Superior temporal gyrus (tissue), 1 donor: ENCODE results near the gene CEP350.
"Not testable (repeated sequence)": the region's sequence is repeated elsewhere in the genome, so short reads cannot be mapped to it uniquely, and the experiment has no call there.

ENCODE experiments used
- DNase-seq: peaks from one replicate; pipeline ENCODE4 v3.0.0-alpha.2; 2016; ENCODE audit errors: extremely low spot score

The CEP350 gene

DNA sequence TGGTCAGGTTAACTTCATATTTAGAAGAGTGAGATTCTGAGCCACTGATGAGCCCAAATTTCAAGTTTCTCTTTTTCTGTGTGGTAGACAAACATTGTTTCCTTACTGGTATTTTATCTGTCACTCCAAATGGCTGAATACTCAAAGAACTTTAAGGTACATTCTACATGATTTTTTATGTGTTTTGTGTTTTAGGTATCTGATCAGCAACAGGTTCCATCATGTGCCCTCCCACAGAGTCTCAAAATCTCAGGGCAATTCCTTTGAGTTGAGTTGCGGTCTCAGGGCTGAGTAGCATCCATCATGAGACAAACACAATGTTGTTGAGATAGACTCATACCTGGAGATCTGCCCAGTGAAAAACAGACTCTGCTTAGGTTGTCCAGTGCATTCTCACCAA, 14.7 kb upstream of the CEP350 start:
- DNase-seq: no peak

DNA sequence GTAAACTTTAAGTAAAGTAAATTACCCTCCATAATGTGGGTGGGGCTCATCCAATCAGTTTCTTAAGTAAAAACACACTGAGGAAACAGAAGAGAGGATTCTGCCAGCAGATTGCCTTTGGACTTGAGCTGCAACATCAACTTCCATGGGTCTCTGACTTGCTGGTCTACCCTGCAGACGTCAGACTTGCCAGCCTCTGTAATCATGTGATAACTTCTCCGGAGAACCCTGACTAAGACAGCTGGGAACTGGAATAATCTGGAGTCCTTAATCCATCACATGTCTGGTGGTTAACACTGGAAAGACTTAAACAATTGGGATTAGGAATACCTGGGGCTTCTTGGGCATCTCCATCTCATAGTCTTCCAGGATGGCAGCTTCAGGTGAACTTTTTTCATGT, 13.2 kb upstream of the CEP350 start:
- DNase-seq: no peak

- DNase-seq: no peak
Measured at GRCh38 chr1:179950651-179951050, 4.0 kb upstream of the CEP350 start.

- no peak for DNase-seq
Measured at GRCh38 chr1:179951383-179952144, 3.0 kb upstream of the CEP350 start.

DNA sequence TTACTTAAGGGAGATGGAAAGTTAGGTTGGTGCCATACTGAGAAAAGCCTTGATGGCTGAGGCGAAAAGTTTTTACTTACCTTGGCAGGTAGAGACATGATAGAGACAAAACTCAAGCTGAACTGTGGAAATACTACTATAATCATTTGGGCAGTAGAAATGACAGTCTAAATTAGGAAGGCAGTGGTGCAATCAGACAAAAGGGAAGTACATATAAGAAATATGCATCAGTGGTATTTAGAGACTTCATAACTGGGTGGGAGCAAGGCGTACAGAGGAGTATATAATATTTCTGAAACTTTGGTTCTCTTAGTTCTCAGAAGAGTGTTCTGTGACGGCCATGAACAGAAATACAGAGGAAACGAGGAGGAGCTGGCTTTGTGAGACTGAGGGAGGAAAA, 2.4 kb upstream of the CEP350 start:
- no peak for DNase-seq

DNA sequence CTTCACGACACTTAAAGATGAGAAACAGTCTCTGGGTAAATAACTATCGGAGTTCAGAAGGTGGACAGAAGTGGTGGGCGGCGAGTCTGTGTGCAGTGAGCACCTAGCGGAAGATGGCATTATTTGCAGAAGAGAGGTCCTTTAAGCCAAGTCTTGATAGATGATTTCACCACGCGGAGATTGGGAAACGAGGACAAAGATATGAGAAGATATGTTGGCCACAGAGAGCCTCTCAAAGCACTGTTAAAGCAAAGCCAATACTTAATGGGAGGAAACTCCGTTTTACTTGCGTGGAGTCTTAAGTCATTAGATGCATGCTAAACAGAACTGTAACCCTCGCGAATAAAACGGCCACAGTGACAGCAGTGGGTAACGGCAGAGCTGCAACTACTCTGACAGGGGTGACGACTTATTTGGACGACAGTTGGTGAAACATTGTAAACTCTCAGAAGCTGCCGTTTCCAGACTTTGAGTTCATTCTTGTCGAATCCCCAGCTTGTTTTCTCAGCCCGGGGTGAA, 577 bp upstream of the CEP350 start:
- no peak for DNase-seq

- no peak for DNase-seq
Measured at GRCh38 chr1:179955287-179955680, 674 bp downstream of the CEP350 start.

GRCh38 chr1:179955731-179956130, 1.1 kb downstream of the CEP350 start:
- no peak for DNase-seq

- DNase-seq: no peak
Measured at GRCh38 chr1:179958359-179958758, 3.7 kb downstream of the CEP350 start.

DNA sequence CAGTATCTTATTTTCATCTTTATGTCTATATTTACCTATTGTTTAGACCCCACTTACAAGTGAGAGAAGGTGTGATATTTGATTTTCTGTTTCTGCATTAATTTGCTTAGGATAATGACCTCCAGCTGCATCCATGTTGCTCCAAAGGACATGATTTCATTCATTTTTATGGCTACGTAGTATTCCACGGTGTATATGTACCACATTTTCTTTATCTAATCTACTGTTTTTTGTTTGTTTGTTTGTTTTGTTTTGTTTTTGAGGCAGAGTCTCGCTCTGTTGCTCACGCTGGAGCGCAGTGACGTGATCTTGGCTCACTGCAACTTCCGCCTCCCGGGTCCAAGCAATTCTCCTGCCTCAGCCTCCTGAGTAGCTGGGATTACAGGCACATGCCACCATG, 7.6 kb downstream of the CEP350 start:
- DNase-seq: not testable (repeated sequence)

DNA sequence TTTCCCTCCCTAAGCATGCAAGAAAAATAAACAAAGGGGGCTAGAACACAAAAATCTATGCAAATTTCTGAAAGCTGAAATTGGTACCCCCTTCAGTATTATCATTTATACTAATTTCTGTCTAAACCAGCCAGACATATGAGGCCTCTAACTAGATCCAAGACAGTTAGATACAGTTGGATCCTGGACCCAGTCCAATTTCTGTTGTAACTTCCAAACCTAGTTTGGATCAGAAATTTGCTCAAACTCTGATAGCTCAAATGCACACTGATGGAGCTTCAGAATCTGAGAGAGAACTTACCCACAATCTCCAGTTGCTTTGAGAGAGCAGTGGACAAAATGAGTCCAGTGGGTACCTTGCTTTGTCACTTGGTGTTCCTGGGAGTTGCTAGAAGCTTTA, 11.9 kb downstream of the CEP350 start:
- DNase-seq: no peak

- no peak for DNase-seq
Measured at GRCh38 chr1:179968284-179968993, 13.8 kb downstream of the CEP350 start.

DNA sequence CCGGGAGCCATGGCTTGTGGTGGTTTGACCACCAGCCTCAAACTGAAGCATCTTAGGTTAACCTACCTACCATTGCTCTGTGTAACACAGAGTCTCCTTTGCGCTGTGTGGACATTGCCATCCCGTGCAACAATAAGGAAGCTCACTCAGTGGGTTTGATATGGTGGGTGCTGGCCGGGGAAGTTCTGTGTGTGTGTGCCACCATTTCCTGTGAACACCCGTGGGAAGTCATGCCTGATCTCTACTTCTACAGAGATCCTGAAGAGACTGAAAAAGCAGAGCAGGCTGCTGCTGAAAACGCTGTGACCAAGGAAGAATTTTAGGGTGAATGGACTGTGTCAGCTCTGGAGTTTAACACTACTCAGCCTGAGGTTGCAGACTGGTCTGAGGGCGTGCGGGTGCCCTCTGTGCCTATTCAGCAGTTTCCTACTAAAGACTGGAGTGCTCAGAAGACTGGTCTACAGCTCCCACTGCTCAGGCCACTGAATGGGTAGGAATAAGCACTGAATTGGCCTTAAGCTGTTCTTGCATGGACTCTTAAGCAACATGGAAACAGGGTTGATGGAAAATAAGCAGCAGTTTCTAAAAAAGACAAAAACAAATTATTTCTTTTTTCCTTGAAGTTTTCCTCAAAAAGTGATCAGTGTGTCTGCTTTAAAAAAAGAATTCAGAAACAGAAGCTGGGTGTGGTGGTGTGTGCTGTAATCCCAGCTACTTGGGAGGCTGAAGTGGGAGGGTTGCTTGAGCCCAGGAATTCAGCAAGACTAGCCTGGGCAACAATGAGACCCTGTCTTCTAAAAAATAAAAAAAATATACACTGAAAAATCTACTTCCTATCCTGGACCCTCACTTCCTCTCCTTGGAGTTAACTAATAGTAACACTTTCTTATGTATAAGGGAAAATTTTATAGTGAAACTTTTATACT, 14.6 kb downstream of the CEP350 start:
- no peak for DNase-seq

GRCh38 chr1:179969962-179970361, 15.4 kb downstream of the CEP350 start:
- DNase-seq: no peak

GRCh38 chr1:179971563-179972496, 17.2 kb downstream of the CEP350 start:
- no peak for DNase-seq

DNA sequence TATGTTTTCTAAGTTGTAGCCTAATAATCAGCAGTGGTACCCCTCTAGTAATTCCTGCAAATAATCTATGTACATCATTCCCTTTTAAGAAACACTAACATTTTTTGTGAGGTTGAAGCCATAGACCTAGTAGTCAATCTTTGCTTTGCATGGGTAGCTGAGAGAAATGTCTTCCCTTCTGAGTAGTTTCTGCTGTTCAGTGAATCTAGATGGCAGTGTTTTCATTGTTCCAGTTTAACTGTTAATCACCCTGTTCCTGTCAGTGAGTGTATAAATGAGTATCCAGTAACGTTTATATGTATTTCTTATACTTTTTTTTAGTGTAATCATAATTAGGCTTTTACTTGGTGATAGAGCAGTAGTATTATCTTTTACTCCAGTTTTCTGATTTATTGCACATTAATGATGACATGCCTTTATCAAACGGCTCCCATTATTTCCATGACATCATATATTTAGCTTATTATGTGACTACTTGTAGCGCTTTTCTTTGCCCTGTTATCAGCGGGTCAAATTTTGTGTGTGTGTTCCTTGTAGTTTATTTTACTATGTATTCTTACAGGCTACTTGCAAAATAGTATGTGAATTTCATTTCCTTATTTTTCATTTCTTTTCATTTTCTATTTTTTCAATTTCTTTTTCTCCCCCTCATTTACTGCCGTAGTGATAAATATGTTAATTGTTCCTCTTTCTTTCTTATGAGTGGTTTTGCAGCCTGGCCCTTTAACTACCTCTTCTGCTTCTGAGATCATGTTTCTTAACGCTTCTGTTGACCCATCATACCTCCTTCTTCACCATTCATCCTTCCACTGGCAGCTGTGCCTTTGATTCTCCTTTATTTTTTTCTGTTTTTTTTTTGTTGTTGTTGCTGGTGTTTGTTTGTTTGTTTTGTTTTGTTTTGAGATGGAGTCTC, 18.8 kb downstream of the CEP350 start:
- no peak for DNase-seq

DNA sequence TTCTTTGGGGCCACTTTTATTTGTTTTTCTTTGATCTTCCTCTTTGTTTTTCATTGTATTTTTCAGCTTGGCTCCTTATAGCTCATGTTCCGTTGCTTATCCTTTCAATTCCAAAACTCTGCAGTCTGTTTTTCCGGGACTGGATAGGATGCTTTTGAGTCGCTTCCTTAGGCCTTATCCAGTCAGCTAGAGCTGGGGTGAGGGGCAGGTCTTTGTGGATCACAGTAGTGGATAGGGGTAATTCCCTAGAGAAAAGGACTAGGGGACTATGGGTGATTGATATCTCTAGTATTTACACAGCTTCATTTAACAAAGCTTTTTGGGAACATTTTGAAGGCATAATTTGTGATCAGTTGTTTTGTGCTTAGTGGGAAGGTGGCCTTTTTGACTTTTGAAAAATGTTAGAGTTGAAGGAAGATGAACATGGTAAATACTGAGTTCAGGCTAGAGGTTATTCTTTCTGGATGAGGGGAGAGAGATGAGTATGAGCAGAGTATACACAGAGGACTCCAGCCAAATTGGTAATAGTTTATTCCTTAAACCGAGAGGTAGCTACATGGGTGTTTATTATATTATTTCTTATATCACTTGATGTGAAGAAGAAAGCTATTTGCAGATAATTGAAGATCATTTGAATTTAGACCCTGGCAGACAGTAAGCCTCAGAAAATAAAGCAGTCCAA, 22.5 kb downstream of the CEP350 start:
- no peak for DNase-seq

- no peak for DNase-seq
Measured at GRCh38 chr1:179978199-179979079, 23.8 kb downstream of the CEP350 start.
